Nucleus accumbens (tissue), 56 donors: Measurements from ENCODE around the gene ATL1.

ENCODE experiments used
- DNase-seq, 56 donors: peaks; one replicate each; lab custom pipeline; 2025; lab: John Stamatoyannopoulos, UW

Gene ATL1

DNA sequence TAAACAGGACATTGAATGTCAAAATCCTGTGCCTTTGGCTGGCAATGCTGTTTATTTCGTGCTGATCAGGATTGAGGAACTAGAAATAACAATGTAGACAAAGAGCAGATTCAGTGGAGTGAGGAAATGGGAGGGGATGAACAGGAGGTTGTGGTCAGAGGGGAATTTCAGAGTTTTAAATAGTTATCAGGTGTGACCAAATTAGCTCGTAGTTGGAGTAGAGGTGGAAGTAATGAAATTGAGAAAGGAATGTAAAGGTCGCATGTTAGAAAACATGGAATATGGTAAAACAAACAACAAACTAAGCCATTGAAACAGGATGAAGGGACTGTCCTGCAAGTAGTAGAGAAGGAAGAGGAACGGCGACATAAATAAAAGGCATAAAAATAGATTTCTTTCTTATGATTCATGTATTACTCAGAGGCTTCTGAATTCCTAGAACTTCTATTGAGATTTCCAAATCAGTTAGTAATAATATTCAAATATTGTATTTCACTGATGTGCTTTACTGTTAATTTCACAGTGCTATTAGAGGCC is 117.7 kb downstream of the ATL1 start:
- no peak for DNase-seq

DNA sequence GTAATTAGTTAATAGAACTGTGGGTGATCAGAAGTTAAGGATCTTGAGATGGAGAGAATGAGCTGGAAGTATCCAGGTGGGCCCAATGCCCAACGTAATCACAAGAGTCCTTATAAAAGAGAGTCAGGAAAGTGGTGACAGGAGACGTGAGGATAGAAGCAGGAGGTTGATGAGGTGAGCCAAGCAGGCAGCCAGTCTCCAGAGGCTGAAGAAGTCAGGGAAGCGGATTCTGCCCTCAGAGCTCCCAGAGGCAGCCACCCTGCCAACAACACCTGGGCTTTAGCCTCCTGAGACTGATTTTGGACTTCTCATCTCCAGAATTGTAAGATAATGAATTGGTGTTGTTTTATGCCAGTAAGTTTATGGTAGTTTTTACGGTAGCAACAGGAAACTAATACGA is 118.2 kb downstream of the ATL1 start:
- no peak for DNase-seq

DNA sequence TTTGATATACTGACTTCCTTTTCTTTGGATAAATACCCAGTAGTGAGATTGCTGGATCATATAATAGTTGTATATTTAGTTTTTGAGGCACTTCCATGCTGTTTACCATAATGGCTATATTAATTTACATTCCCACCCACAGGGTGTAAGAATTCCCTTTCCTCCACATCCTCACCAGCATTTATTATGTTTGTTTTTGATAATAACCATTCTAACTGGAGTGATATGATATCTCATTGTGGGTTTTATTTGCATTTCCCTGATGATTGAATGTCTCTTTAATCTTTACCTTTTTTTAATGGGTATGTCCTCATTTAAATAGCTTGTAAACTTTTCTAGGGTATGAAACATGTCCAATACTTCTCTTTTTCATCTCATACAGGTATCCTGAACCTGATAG is 119.7 kb downstream of the ATL1 start:
- no peak for DNase-seq
